Measurements from ENCODE around the gene PARP15. TPM values are rescaled to one million over a fixed set of nuclear protein-coding genes. Genes with fewer than 3 reads are reported as not detected.
A peak's percentile ranks its signal among the peaks of the same experiment; 100 is the strongest.

The PARP15 gene
- total RNA-seq, 1 experiment from 2014 or later, result 0.12 TPM

DNA sequence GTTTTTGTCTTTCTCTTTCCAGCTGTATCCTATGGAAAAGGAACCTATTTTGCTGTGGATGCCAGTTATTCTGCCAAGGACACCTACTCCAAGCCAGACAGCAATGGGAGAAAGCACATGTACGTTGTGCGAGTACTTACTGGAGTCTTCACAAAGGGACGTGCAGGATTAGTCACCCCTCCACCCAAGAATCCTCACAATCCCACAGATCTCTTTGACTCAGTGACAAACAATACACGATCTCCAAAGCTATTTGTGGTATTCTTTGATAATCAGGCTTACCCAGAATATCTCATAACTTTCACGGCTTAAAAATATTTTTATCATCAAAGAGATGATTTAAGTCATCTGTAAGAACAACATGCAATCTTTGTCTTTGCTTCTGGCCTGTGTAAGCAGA, 58.3 kb downstream of the PARP15 start:
- intact Hi-C loops (cut with micrococcal nuclease), result no loop called here
- peak overlapping the region in 1 of 2 experiments; percentile 19; a peak in 1 of 4 replicates for H3K4me3 ChIP-seq (replicated peaks in 1 of 2; ENCODE audit: low read depth in 1 of 2, low read length in 2 of 2)
- H3K9me2 ChIP-seq (ENCODE audit: insufficient read depth), result no peaks in the 10 kb centered on the region
- DNase-seq (ENCODE audit: low read depth, low spot score) (peak; percentile 3), ATAC-seq (peak; percentile 70)
- H3K36me3 ChIP-seq (ENCODE audit: control insufficient read depth in 1 of 2, insufficient read depth in 2 of 2, low read length in 2 of 2), result no peaks in the 10 kb centered on the region
- ChIA-PET POLR2A (no interaction called here), RAD21 (ENCODE audit: low non-redundant PET in 1 of 2, low total read pairs in 2 of 2, uncharacterized antibody in 2 of 2, unreplicated experiment in 2 of 2) (no interaction called here), CTCF (no interaction called here)
- no TSS peak for BruUV-seq (replicated peaks)
- H3K27me3 ChIP-seq (ENCODE audit: insufficient read depth, low read length), result no peaks in the 10 kb centered on the region
- H3K4me2 ChIP-seq (ENCODE audit: low read length), result peak overlapping the region; percentile 59
- H3K9ac ChIP-seq (ENCODE audit: low read length), result peak overlapping the region; percentile 13; the same call in 1 of the 2 replicates
- no peaks in the 10 kb centered on the region for H3K9me3 ChIP-seq (ENCODE audit: control insufficient read depth in 1 of 2, insufficient read depth in 1 of 2, low read depth in 1 of 2, low read length in 2 of 2)
- H3K27ac ChIP-seq (ENCODE audit: low read depth, low read length), result no peak overlapping the region
- peaks cover 3 to 17% of the 10 kb centered on the region in 2 experiments; a peak in 3 of 4 replicates for H3K4me1 ChIP-seq (ENCODE audit: control insufficient read depth in 1 of 2, insufficient read depth in 2 of 2, low read length in 2 of 2)
- TF ChIP-seq TCF7L2 (IDR thresholded peaks at IDR 0.05; ENCODE audit: borderline replicate concordance, extremely low read depth, insufficient read depth, insufficient read length) (no peak), FOSL1 (IDR thresholded peaks at IDR 0.05; ENCODE audit: low read depth) (peak; percentile 16; the same call in 1 of the 2 replicates), POLR2AphosphoS5 (IDR thresholded peaks at IDR 0.05; ENCODE audit: low read depth, low read length) (no peak), CEBPB (IDR thresholded peaks at IDR 0.05; ENCODE audit: low read depth) (no peak), JUND (IDR thresholded peaks at IDR 0.05) (peak; percentile 40; the same call in 1 of the 2 replicates), CBX3 (IDR thresholded peaks at IDR 0.05; ENCODE audit: low read depth) (no peak), SP1 (IDR thresholded peaks at IDR 0.05; ENCODE audit: low read depth) (no peak), RAD21 (IDR thresholded peaks at IDR 0.05; ENCODE audit: low read depth) (no peak), EZH2 (IDR thresholded peaks at IDR 0.05) (no peak), POLR2A (IDR thresholded peaks at IDR 0.05; ENCODE audit: borderline replicate concordance, extremely low read depth, insufficient read depth, insufficient read length) (no peak), EZH2phosphoT487 (IDR thresholded peaks at IDR 0.05; ENCODE audit: borderline replicate concordance) (no peak), EGR1 (IDR thresholded peaks at IDR 0.05; ENCODE audit: low read depth) (no peak)
- TF ChIP-seq, protein P1, sequence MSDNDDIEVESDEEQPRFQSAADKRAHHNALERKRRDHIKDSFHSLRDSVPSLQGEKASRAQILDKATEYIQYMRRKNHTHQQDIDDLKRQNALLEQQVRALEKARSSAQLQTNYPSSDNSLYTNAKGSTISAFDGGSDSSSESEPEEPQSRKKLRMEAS (IDR thresholded peaks at IDR 0.05), result 0 out of 2 replicates have a peak, but pooled peaks have one; percentile 13
- TF ChIP-seq, protein P2, sequence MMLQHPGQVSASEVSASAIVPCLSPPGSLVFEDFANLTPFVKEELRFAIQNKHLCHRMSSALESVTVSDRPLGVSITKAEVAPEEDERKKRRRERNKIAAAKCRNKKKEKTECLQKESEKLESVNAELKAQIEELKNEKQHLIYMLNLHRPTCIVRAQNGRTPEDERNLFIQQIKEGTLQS (IDR thresholded peaks at IDR 0.05), result no peak
- TF ChIP-seq, protein P3, sequence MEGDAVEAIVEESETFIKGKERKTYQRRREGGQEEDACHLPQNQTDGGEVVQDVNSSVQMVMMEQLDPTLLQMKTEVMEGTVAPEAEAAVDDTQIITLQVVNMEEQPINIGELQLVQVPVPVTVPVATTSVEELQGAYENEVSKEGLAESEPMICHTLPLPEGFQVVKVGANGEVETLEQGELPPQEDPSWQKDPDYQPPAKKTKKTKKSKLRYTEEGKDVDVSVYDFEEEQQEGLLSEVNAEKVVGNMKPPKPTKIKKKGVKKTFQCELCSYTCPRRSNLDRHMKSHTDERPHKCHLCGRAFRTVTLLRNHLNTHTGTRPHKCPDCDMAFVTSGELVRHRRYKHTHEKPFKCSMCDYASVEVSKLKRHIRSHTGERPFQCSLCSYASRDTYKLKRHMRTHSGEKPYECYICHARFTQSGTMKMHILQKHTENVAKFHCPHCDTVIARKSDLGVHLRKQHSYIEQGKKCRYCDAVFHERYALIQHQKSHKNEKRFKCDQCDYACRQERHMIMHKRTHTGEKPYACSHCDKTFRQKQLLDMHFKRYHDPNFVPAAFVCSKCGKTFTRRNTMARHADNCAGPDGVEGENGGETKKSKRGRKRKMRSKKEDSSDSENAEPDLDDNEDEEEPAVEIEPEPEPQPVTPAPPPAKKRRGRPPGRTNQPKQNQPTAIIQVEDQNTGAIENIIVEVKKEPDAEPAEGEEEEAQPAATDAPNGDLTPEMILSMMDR (IDR thresholded peaks at IDR 0.05 in 2 of 3, conservative IDR thresholded peaks at IDR 0.05 in 1 of 3; ENCODE audit: borderline replicate concordance in 1 of 3, insufficient read depth in 1 of 3, low read depth in 2 of 3, low read length in 2 of 3), result no peak
- TF ChIP-seq, protein P4, sequence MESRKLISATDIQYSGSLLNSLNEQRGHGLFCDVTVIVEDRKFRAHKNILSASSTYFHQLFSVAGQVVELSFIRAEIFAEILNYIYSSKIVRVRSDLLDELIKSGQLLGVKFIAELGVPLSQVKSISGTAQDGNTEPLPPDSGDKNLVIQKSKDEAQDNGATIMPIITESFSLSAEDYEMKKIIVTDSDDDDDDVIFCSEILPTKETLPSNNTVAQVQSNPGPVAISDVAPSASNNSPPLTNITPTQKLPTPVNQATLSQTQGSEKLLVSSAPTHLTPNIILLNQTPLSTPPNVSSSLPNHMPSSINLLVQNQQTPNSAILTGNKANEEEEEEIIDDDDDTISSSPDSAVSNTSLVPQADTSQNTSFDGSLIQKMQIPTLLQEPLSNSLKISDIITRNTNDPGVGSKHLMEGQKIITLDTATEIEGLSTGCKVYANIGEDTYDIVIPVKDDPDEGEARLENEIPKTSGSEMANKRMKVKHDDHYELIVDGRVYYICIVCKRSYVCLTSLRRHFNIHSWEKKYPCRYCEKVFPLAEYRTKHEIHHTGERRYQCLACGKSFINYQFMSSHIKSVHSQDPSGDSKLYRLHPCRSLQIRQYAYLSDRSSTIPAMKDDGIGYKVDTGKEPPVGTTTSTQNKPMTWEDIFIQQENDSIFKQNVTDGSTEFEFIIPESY (IDR thresholded peaks at IDR 0.05; ENCODE audit: extremely low read depth, insufficient replicate concordance, low read length), result no peak
- H3K79me2 ChIP-seq (ENCODE audit: insufficient read depth, low read length), result no peaks in the 10 kb centered on the region
- no peaks in the 10 kb centered on the region for H4K20me1 ChIP-seq (ENCODE audit: insufficient read depth)
- peak overlapping the region; percentile 62 for H2AFZ ChIP-seq (ENCODE audit: low read depth, low read length, poor library complexity, severe bottlenecking)
